ENCODE data around the gene RPTOR. TPM values are rescaled to one million over a fixed set of nuclear protein-coding genes. Genes with fewer than 3 reads are reported as not detected.

Gene RPTOR
- total and polyA plus RNA-seq, 2 experiments from 2014 or later, result 6.6 to 16.1 TPM

DNA sequence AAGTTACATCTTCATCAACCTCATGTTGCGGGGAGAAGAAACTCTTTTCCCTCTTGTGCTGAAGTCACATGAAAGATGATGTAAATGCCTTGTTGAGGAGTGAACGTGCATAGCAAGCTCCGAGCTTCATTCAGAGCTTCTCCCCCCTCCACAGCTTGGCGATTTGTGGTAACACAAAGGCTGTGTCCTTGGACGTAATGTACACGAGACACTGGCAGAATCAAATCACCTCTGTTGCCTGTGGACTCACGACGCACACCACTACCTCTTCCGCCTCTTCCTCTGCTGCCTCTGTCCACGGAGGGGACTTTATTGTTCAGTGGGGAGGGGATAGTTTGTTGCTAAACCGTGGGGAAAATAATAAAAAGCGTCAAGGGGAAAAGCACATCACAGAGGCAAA is 392.1 kb downstream of the RPTOR start:
- in situ Hi-C loops (cut with MboI), result no loop called here
- Histone ChIP-seq H3K4me3 (no peak overlapping the region), H3K79me2 (ENCODE audit: insufficient read depth) (no peaks in the 10 kb centered on the region), H3K4me1 (ENCODE audit: insufficient read depth) (peaks cover 10% of the 10 kb centered on the region), H2AFZ (no peak overlapping the region), H3K27me3 (replicated peaks; ENCODE audit: insufficient read depth) (no peaks in the 10 kb centered on the region), H3K4me2 (ENCODE audit: unreplicated experiment) (no peak overlapping the region), H3K36me3 (ENCODE audit: low read depth) (no peaks in the 10 kb centered on the region), H3K9ac (no peak overlapping the region), H4K20me1 (ENCODE audit: insufficient read depth) (no peaks in the 10 kb centered on the region), H3F3A (ENCODE audit: insufficient read depth) (0 out of 2 replicates have a peak, but pooled peaks cover 5% of the 10 kb centered on the region), H3K9me2 (ENCODE audit: insufficient read depth) (no peaks in the 10 kb centered on the region), H3K9me3 (ENCODE audit: low read depth) (no peaks in the 10 kb centered on the region), H3K27ac (no peak overlapping the region)
- DNase-seq, result no peak
- TF ChIP-seq EZH2phosphoT487 (IDR thresholded peaks at IDR 0.05; ENCODE audit: insufficient read depth, low read depth), result no peak
- TF ChIP-seq EZH2 (IDR thresholded peaks at IDR 0.05; ENCODE audit: insufficient read depth, poor library complexity, severe bottlenecking), result no peak
- WGBS, 2 experiments (ENCODE audit: low coverage in 1 of 2, low lambda C conversion rate in 2 of 2, missing lambda C conversion rate in 2 of 2), result 81 to 84% methylated on average over 12 of the region's 12 CpGs

DNA sequence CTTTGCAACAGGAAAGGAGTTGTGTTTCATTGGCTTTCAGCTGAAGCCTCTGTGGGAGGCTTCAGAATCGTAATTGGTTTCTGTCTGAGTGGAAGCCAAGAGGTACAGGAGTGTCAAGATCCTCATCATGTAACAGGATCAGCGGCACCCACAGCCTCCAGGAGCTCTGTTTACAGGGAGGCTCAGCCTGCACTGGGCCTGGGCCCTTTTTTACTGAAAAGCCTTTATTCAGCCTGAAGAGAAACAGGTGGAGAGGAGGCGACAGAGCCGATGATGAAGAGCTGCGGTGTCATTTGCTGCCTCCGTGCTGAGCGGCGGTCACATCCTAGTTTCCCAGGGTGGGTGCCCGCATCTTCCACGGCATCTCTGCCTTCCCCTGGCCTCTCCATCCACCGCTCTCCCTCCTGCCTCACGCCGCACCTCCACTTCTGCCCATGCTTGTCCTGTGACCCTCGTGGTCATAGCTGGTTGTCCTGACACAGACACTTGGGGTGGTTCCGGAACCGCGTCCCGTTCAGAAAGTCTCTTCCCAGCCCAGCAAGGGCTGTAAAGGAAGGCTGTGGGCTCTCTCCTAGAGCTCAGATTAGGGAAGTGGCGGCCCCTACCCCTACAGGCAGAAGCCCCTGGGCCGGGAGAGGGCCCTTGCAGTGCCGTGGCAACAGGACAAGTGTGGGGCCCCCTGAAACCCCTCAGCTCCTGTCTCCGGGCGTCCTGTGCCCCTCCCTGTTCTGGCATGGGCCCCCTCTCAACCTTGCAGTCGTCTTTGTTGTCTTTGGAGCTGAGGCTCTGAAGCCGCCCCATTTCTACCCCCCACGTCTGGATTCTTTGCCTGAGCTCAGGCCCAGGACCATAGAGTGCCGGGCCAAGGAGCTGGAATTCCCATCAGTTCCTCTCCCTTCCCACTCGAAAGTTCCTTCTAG is 393.1 kb downstream of the RPTOR start:
- Histone ChIP-seq H3K4me2 (ENCODE audit: unreplicated experiment) (no peak overlapping the region), H3K4me1 (ENCODE audit: insufficient read depth) (peaks cover 13% of the 10 kb centered on the region), H2AFZ (no peak overlapping the region), H3K79me2 (ENCODE audit: insufficient read depth) (no peaks in the 10 kb centered on the region), H3K36me3 (ENCODE audit: low read depth) (no peaks in the 10 kb centered on the region), H3K27me3 (replicated peaks; ENCODE audit: insufficient read depth) (no peaks in the 10 kb centered on the region), H4K20me1 (ENCODE audit: insufficient read depth) (no peaks in the 10 kb centered on the region), H3K27ac (no peak overlapping the region), H3K4me3 (no peak overlapping the region), H3K9me3 (ENCODE audit: low read depth) (no peaks in the 10 kb centered on the region), H3K9me2 (ENCODE audit: insufficient read depth) (no peaks in the 10 kb centered on the region), H3K9ac (no peak overlapping the region), H3F3A (ENCODE audit: insufficient read depth) (0 out of 2 replicates have a peak, but pooled peaks cover 5% of the 10 kb centered on the region)
- WGBS, 2 experiments (ENCODE audit: low coverage in 1 of 2, low lambda C conversion rate in 2 of 2, missing lambda C conversion rate in 2 of 2), result 93% methylated on average over 28 of the region's 28 CpGs
- no peak for TF ChIP-seq EZH2phosphoT487 (IDR thresholded peaks at IDR 0.05; ENCODE audit: insufficient read depth, low read depth)
- no peak for TF ChIP-seq EZH2 (IDR thresholded peaks at IDR 0.05; ENCODE audit: insufficient read depth, poor library complexity, severe bottlenecking)
- in situ Hi-C loops (cut with MboI), result no loop called here
- DNase-seq, result no peak

DNA sequence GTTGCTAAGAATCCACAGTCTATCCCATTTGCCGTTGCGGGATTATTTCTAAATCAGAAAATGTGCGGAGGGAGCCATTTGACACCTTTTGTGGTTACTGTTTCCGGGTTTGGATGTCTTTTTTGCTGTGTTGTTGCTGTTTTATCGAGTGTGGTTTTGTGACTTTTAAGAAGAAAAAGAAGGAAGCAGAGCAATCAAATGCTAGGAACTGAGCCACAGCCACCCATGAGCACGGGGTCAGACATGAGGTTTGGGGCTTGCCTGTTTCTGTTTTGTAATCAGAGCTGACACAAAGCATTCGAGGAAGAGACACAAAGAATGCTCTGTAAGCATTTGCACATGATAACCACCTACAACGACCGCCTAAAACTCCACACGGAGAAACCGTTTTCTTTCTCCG is 393.9 kb downstream of the RPTOR start:
- no peaks in the 10 kb centered on the region for H3K36me3 ChIP-seq (ENCODE audit: low read depth)
- WGBS, 2 experiments (ENCODE audit: low coverage in 1 of 2, low lambda C conversion rate in 2 of 2, missing lambda C conversion rate in 2 of 2), result 90 to 92% methylated on average over 12 of the region's 12 CpGs
- H3K27me3 ChIP-seq (replicated peaks; ENCODE audit: insufficient read depth), result no peaks in the 10 kb centered on the region
- in situ Hi-C loops (cut with MboI), result no loop called here
- no peaks in the 10 kb centered on the region for H3K9me2 ChIP-seq (ENCODE audit: insufficient read depth)
- no peak overlapping the region for H3K4me3 ChIP-seq
- no peak for DNase-seq
- TF ChIP-seq EZH2 (IDR thresholded peaks at IDR 0.05; ENCODE audit: insufficient read depth, poor library complexity, severe bottlenecking), result no peak
- TF ChIP-seq EZH2phosphoT487 (IDR thresholded peaks at IDR 0.05; ENCODE audit: insufficient read depth, low read depth), result no peak
- H3K9ac ChIP-seq, result no peak overlapping the region
- no peak overlapping the region for H2AFZ ChIP-seq
- H3K4me2 ChIP-seq (ENCODE audit: unreplicated experiment), result no peak overlapping the region
- 0 out of 2 replicates have a peak, but pooled peaks cover 5% of the 10 kb centered on the region for H3F3A ChIP-seq (ENCODE audit: insufficient read depth)
- no peaks in the 10 kb centered on the region for H3K79me2 ChIP-seq (ENCODE audit: insufficient read depth)
- H3K9me3 ChIP-seq (ENCODE audit: low read depth), result no peaks in the 10 kb centered on the region
- no peaks in the 10 kb centered on the region for H4K20me1 ChIP-seq (ENCODE audit: insufficient read depth)
- H3K27ac ChIP-seq, result no peak overlapping the region
- H3K4me1 ChIP-seq (ENCODE audit: insufficient read depth), result peaks cover 14% of the 10 kb centered on the region

DNA sequence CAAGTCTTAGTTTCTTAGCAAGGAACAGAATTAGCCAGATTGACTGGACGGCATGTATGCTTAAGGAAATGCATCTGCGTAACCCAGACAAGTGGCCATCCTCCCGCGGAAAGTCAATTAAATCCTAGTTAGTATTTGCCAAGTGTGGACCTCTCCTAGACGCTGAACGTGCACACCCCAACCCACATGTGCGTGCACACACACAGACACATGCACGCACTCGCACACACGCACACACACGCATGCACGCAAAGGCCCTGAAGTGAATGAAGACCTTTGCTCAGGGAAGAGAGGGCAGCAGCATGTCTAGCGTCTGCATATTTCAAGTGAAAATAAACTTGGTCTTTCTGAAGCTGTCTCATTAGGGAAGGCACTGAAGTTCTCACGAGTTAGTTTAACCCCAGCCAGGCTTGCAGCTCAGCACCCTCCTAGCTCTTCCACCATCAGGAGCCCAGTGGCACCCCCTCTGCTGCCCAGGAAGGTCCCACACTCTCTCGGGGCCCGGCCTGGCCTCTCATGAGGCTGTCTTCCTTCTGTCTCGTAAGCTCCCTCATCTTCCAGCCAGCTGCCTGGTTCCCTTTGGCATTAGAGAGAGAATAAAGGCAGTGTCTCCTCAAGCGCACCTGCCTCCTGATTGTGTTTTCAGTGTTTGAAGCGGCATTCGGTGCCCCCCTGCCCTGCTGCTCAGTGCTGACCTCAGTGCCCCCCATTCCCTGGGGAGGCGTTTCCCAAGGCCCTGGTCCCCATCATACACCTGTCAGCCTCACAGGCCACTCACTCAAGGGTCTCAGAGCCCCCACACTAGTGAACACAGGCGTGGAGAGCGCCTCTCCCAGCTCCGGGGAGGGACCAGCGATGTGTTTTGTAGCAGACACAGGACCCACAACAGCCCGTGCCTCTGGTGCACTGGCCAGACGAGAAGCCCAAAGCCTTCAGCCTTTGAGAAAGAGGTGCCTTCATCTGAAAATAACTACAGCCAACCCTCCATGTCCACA is 394.8 kb downstream of the RPTOR start:
- TF ChIP-seq EZH2phosphoT487 (IDR thresholded peaks at IDR 0.05; ENCODE audit: insufficient read depth, low read depth) (no peak), EZH2 (IDR thresholded peaks at IDR 0.05; ENCODE audit: insufficient read depth, poor library complexity, severe bottlenecking) (no peak)
- no peak overlapping the region for H2AFZ ChIP-seq
- WGBS, 2 experiments (ENCODE audit: low coverage in 1 of 2, low lambda C conversion rate in 2 of 2, missing lambda C conversion rate in 2 of 2), result 89% methylated on average over 27 of the region's 27 CpGs
- no peaks in the 10 kb centered on the region for H3K36me3 ChIP-seq (ENCODE audit: low read depth)
- no peak overlapping the region for H3K27ac ChIP-seq
- H3K4me2 ChIP-seq (ENCODE audit: unreplicated experiment), result no peak overlapping the region
- 0 out of 2 replicates have a peak, but pooled peaks cover 5% of the 10 kb centered on the region for H3F3A ChIP-seq (ENCODE audit: insufficient read depth)
- H3K4me3 ChIP-seq, result no peak overlapping the region
- H3K79me2 ChIP-seq (ENCODE audit: insufficient read depth), result no peaks in the 10 kb centered on the region
- H4K20me1 ChIP-seq (ENCODE audit: insufficient read depth), result no peaks in the 10 kb centered on the region
- no peaks in the 10 kb centered on the region for H3K27me3 ChIP-seq (replicated peaks; ENCODE audit: insufficient read depth)
- H3K9me3 ChIP-seq (ENCODE audit: low read depth), result no peaks in the 10 kb centered on the region
- DNase-seq, result no peak
- H3K4me1 ChIP-seq (ENCODE audit: insufficient read depth), result peaks cover 14% of the 10 kb centered on the region
- H3K9ac ChIP-seq, result no peak overlapping the region
- H3K9me2 ChIP-seq (ENCODE audit: insufficient read depth), result no peaks in the 10 kb centered on the region
- in situ Hi-C loops (cut with MboI), result no loop called here
